KMS-11 (cell line): ENCODE measurements around the gene BBS1.

Experiments
- H2AFZ ChIP-seq: fragments of 200-600 bp; sonication (generic); 2 replicates; pipeline ENCODE4 v1.6.1; 2016; ENCODE audit warnings: antibody characterized with exemption, mixed run types, low read depth
- H3K27ac ChIP-seq: fragments of 200-600 bp; sonication (generic); 2 replicates; pipeline ENCODE4 v1.6.1; 2016; ENCODE audit warnings: mild to moderate bottlenecking, mixed run types
- H3K27me3 ChIP-seq: fragments of 200-600 bp; sonication (generic); 2 replicates; pipeline ENCODE4 v1.6.1; 2017; ENCODE audit warnings: mild to moderate bottlenecking, low read depth, mixed run types, moderate library complexity; ENCODE audit not compliant: insufficient read depth
- H3K36me3 ChIP-seq: fragments of 200-600 bp; sonication (generic); 2 replicates; pipeline ENCODE4 v1.6.1; 2017; ENCODE audit warnings: mild to moderate bottlenecking, mixed run types; ENCODE audit not compliant: insufficient read depth
- H3K4me1 ChIP-seq: fragments of 200-600 bp; sonication (generic); 2 replicates; pipeline ENCODE4 v1.6.1; 2016; ENCODE audit warnings: mild to moderate bottlenecking, low read depth, mixed run types; ENCODE audit not compliant: poor library complexity, severe bottlenecking
- H3K4me2 ChIP-seq: fragments of 200-600 bp; sonication (generic); 2 replicates; pipeline ENCODE4 v1.7.0; 2016; ENCODE audit warnings: mild to moderate bottlenecking, mixed run types
- H3K4me3 ChIP-seq: fragments of 200-600 bp; sonication (generic); IDR thresholded peaks from 2 replicates; pipeline ENCODE4 v1.6.1; 2017; ENCODE audit warnings: low read depth, low read length, mixed read lengths; ENCODE audit not compliant: insufficient read depth
- H3K79me2 ChIP-seq: fragments of 200-600 bp; sonication (generic); 2 replicates; pipeline ENCODE4 v1.6.1; 2016; ENCODE audit warnings: low read depth, mixed run types; ENCODE audit not compliant: insufficient read depth
- H3K9ac ChIP-seq: fragments of 200-600 bp; sonication (generic); 2 replicates; pipeline ENCODE4 v1.6.1; 2016; ENCODE audit warnings: mild to moderate bottlenecking, mixed run types
- H4K20me1 ChIP-seq: fragments of 200-600 bp; sonication (generic); 2 replicates; pipeline ENCODE4 v1.6.1; 2016; ENCODE audit warnings: mild to moderate bottlenecking, mixed run types; ENCODE audit not compliant: insufficient read depth
- CTCF ChIP-seq: fragments of 200-600 bp; sonication (generic); conservative IDR thresholded peaks from 2 replicates; pipeline ENCODE4 v1.6.1; 2017; ENCODE audit warnings: low read depth, mild to moderate bottlenecking, antibody characterized with exemption, low read length, moderate library complexity, mixed read lengths

BBS1 gene

DNA sequence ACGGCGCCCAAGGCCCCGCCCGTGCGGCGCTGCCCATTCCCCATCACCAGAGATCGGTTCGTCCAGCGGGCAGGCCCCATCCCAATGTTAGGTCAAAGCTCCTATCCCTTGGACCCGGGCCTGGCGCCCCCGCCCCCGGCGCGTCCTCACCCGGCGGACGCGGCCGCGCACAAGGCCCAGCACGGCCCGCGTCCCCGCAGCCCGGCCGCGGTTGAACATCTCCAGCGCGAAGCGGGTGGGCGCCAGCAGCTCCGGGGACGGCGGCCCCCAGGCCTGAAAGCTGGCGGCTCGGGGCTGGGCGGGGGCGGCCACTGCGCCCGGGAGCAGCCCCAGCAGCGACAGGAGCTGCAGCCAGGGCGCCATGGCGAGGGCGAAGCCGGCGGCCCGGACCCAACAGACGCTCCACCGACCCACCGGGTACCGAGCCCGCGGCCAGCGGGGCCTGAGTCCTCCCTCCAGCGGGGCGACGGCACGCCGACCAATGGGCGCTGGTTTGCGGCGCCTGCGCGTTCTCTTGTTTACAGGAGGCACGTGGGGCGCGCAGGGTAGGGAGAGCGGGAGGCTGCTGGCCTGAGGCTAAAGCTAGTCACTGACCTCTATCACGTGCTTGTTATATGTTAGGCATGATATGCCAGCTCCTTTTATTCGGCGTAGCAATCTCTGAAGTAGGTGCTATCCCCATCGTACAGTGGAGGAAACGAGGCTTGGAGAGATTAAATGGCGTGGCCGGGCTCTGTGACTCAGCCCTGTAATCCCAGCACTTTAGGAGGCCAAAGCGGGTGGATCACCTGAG lies 57.9 kb downstream of the BBS1 start, which contains the start of gene CTSF:
Gene CTSF (minus strand): TSS at position 483 of the 793 bp plus-strand sequence. CDS start 120 bp downstream, at position 363.
- H3K4me3 ChIP-seq = no peak within 1 kb of the TSS
- no peaks in the 10 kb centered on the region for H3K79me2 ChIP-seq
- H3K36me3 ChIP-seq = no peaks in the 10 kb centered on the region
- no peaks in the 10 kb centered on the region for H4K20me1 ChIP-seq
- no peaks in the 10 kb centered on the region for H3K4me1 ChIP-seq
- no peaks in the 10 kb centered on the region; the same call in 1 of the 2 replicates for H3K27me3 ChIP-seq
- peak within 1 kb of the TSS; percentile 33; the same call in 1 of the 2 replicates for H3K4me2 ChIP-seq
- peak within 1 kb of the TSS; percentile 60 for H2AFZ ChIP-seq
- no peak for TF ChIP-seq CTCF
- H3K9ac ChIP-seq = no peak within 1 kb of the TSS
- H3K27ac ChIP-seq = no peak within 1 kb of the TSS

GRCh38 chr11:66569076-66569475 lies 58.6 kb downstream of the BBS1 start:
- H3K4me1 ChIP-seq = no peaks in the 10 kb centered on the region
- no peaks in the 10 kb centered on the region for H4K20me1 ChIP-seq
- H3K4me3 ChIP-seq = no peak overlapping the region
- H3K27ac ChIP-seq = no peak overlapping the region
- no peak overlapping the region for H3K4me2 ChIP-seq
- H3K79me2 ChIP-seq = no peaks in the 10 kb centered on the region
- H2AFZ ChIP-seq = peak overlapping the region; percentile 60; the same call in 1 of the 2 replicates
- H3K27me3 ChIP-seq = peaks cover 6% of the 10 kb centered on the region; the same call in 1 of the 2 replicates
- H3K36me3 ChIP-seq = no peaks in the 10 kb centered on the region
- no peak for TF ChIP-seq CTCF
- H3K9ac ChIP-seq = no peak overlapping the region

- Histone ChIP-seq H2AFZ (no peak overlapping the region), H3K36me3 (no peaks in the 10 kb centered on the region), H3K9ac (no peak overlapping the region), H3K79me2 (no peaks in the 10 kb centered on the region), H3K4me2 (no peak overlapping the region), H3K4me1 (no peaks in the 10 kb centered on the region), H3K27me3 (peaks cover 16% of the 10 kb centered on the region; the same call in 1 of the 2 replicates), H3K27ac (no peak overlapping the region), H4K20me1 (no peaks in the 10 kb centered on the region), H3K4me3 (no peak overlapping the region)
- TF ChIP-seq CTCF = no peak
These were observed 59.8 kb downstream of the BBS1 start for GRCh38 chr11:66570079-66570849.

- H3K4me3 ChIP-seq = no peak overlapping the region
- H3K27me3 ChIP-seq = peaks cover 22% of the 10 kb centered on the region; the same call in 1 of the 2 replicates
- no peaks in the 10 kb centered on the region for H3K4me1 ChIP-seq
- H3K27ac ChIP-seq = no peak overlapping the region
- no peak overlapping the region for H2AFZ ChIP-seq
- no peaks in the 10 kb centered on the region for H3K36me3 ChIP-seq
- no peaks in the 10 kb centered on the region for H4K20me1 ChIP-seq
- H3K79me2 ChIP-seq = no peaks in the 10 kb centered on the region
- no peak overlapping the region for H3K9ac ChIP-seq
- H3K4me2 ChIP-seq = no peak overlapping the region
- no peak for TF ChIP-seq CTCF
These were observed 60.4 kb downstream of the BBS1 start for GRCh38 chr11:66570850-66571180.
